Activated naive CD4-positive, alpha-beta T cell treated with anti-CD3 and anti-CD28 coated beads, Interleukin-2, amount 50 U/mL, for 24 hours (primary cell): Measurements from ENCODE around the gene ATR.
"Not testable (repeated sequence)": the region's sequence is repeated elsewhere in the genome, so short reads cannot be mapped to it uniquely, and the experiment has no call there.

Source experiments
- H3K27ac Mint-ChIP-seq: one replicate; pipeline ENCODE4 v1.8.0; 2021; ENCODE audit warnings: mild to moderate bottlenecking, mixed read lengths
- H3K27me3 Mint-ChIP-seq: one replicate; pipeline ENCODE4 v1.8.0; 2021; ENCODE audit warnings: mixed read lengths
- H3K36me3 Mint-ChIP-seq: one replicate; pipeline ENCODE4 v1.8.0; 2021; ENCODE audit warnings: mixed read lengths
- H3K4me1 Mint-ChIP-seq: one replicate; pipeline ENCODE4 v1.8.0; 2021; ENCODE audit warnings: mixed read lengths
- H3K4me3 Mint-ChIP-seq: one replicate; pipeline ENCODE4 v1.8.0; 2021; ENCODE audit warnings: mild to moderate bottlenecking, mixed read lengths
- H3K9me3 Mint-ChIP-seq: one replicate; pipeline ENCODE4 v1.8.0; 2021; ENCODE audit warnings: mixed read lengths

The ATR gene

GRCh38 chr3:142578329-142579223 is at the start of gene ATR:
Gene ATR (minus strand): TSS chr3:142578733. CDS start chr3:142578704, 29 bp downstream.
- Mint-ChIP-seq H3K4me3 (peak within 1 kb of the TSS; percentile 100), H3K27ac (peak within 1 kb of the TSS; percentile 97), H3K27me3 (no peaks in the 10 kb centered on the region), H3K9me3 (no peaks in the 10 kb centered on the region), H3K4me1 (peaks cover 50% of the 10 kb centered on the region), H3K36me3 (peaks cover 12% of the 10 kb centered on the region)

GRCh38 chr3:142626971-142627370 is 48.4 kb upstream of the ATR start:
- no peaks in the 10 kb centered on the region for H3K36me3 Mint-ChIP-seq
- no peaks in the 10 kb centered on the region for H3K27me3 Mint-ChIP-seq
- no peaks in the 10 kb centered on the region for H3K4me1 Mint-ChIP-seq
- no peak overlapping the region for H3K4me3 Mint-ChIP-seq
- H3K27ac Mint-ChIP-seq: no peak overlapping the region
- H3K9me3 Mint-ChIP-seq: no peaks in the 10 kb centered on the region

GRCh38 chr3:142625153-142625440 is 46.6 kb upstream of the ATR start:
- H3K36me3 Mint-ChIP-seq: no peaks in the 10 kb centered on the region
- H3K4me1 Mint-ChIP-seq: no peaks in the 10 kb centered on the region
- H3K27me3 Mint-ChIP-seq: no peaks in the 10 kb centered on the region
- H3K4me3 Mint-ChIP-seq: no peak overlapping the region
- no peak overlapping the region for H3K27ac Mint-ChIP-seq
- no peaks in the 10 kb centered on the region for H3K9me3 Mint-ChIP-seq

GRCh38 chr3:142624341-142625152 is 46.0 kb upstream of the ATR start:
- no peaks in the 10 kb centered on the region for H3K27me3 Mint-ChIP-seq
- no peak overlapping the region for H3K4me3 Mint-ChIP-seq
- H3K27ac Mint-ChIP-seq: no peak overlapping the region
- no peaks in the 10 kb centered on the region for H3K9me3 Mint-ChIP-seq
- no peaks in the 10 kb centered on the region for H3K4me1 Mint-ChIP-seq
- no peaks in the 10 kb centered on the region for H3K36me3 Mint-ChIP-seq

GRCh38 chr3:142623194-142623593 is 44.7 kb upstream of the ATR start:
- H3K4me3 Mint-ChIP-seq: no peak overlapping the region
- H3K27ac Mint-ChIP-seq: no peak overlapping the region

GRCh38 chr3:142622405-142622804 is 43.9 kb upstream of the ATR start:
- H3K9me3 Mint-ChIP-seq: no peaks in the 10 kb centered on the region
- no peaks in the 10 kb centered on the region for H3K36me3 Mint-ChIP-seq

More at GRCh38 chr3:142623194-142623593, 44.7 kb upstream of the ATR start:
- Mint-ChIP-seq H3K9me3 (no peaks in the 10 kb centered on the region), H3K36me3 (no peaks in the 10 kb centered on the region), H3K27me3 (no peaks in the 10 kb centered on the region), H3K4me1 (no peaks in the 10 kb centered on the region)

GRCh38 chr3:142618917-142619461 is 40.5 kb upstream of the ATR start:
- no peaks in the 10 kb centered on the region for H3K27me3 Mint-ChIP-seq
- no peaks in the 10 kb centered on the region for H3K9me3 Mint-ChIP-seq
- no peak overlapping the region for H3K27ac Mint-ChIP-seq
- H3K4me3 Mint-ChIP-seq: no peak overlapping the region
- H3K36me3 Mint-ChIP-seq: no peaks in the 10 kb centered on the region
- H3K4me1 Mint-ChIP-seq: no peaks in the 10 kb centered on the region

More at GRCh38 chr3:142622405-142622804, 43.9 kb upstream of the ATR start:
- Mint-ChIP-seq H3K27me3 (no peaks in the 10 kb centered on the region), H3K4me3 (no peak overlapping the region), H3K27ac (no peak overlapping the region), H3K4me1 (no peaks in the 10 kb centered on the region)

GRCh38 chr3:142615171-142615570 is 36.6 kb upstream of the ATR start:
- Mint-ChIP-seq H3K27me3 (no peaks in the 10 kb centered on the region), H3K4me3 (no peak overlapping the region), H3K36me3 (no peaks in the 10 kb centered on the region), H3K9me3 (no peaks in the 10 kb centered on the region), H3K27ac (no peak overlapping the region), H3K4me1 (no peaks in the 10 kb centered on the region)

GRCh38 chr3:142614059-142614626 is 35.6 kb upstream of the ATR start:
- Mint-ChIP-seq H3K9me3 (no peaks in the 10 kb centered on the region), H3K4me3 (no peak overlapping the region), H3K27ac (no peak overlapping the region), H3K36me3 (no peaks in the 10 kb centered on the region), H3K4me1 (no peaks in the 10 kb centered on the region), H3K27me3 (no peaks in the 10 kb centered on the region)

- H3K9me3 Mint-ChIP-seq: no peaks in the 10 kb centered on the region
- no peaks in the 10 kb centered on the region for H3K4me1 Mint-ChIP-seq
- no peak overlapping the region for H3K27ac Mint-ChIP-seq
- H3K4me3 Mint-ChIP-seq: no peak overlapping the region
- H3K27me3 Mint-ChIP-seq: no peaks in the 10 kb centered on the region
- no peaks in the 10 kb centered on the region for H3K36me3 Mint-ChIP-seq
These were observed 35.0 kb upstream of the ATR start for GRCh38 chr3:142613491-142613890.

GRCh38 chr3:142611206-142611605 is 32.7 kb upstream of the ATR start:
- Mint-ChIP-seq H3K27ac (no peak overlapping the region), H3K4me1 (no peaks in the 10 kb centered on the region), H3K27me3 (no peaks in the 10 kb centered on the region), H3K4me3 (no peak overlapping the region), H3K9me3 (no peaks in the 10 kb centered on the region), H3K36me3 (no peaks in the 10 kb centered on the region)

GRCh38 chr3:142609136-142609535 is 30.6 kb upstream of the ATR start:
- Mint-ChIP-seq H3K4me1 (no peaks in the 10 kb centered on the region), H3K27ac (no peak overlapping the region), H3K27me3 (no peaks in the 10 kb centered on the region), H3K9me3 (no peaks in the 10 kb centered on the region), H3K4me3 (no peak overlapping the region), H3K36me3 (no peaks in the 10 kb centered on the region)

- Mint-ChIP-seq H3K9me3 (no peaks in the 10 kb centered on the region), H3K4me3 (no peak overlapping the region), H3K4me1 (no peaks in the 10 kb centered on the region), H3K27me3 (no peaks in the 10 kb centered on the region), H3K27ac (no peak overlapping the region), H3K36me3 (no peaks in the 10 kb centered on the region)
These were observed 30.1 kb upstream of the ATR start for GRCh38 chr3:142608631-142609030.

- Mint-ChIP-seq H3K27ac (no peak overlapping the region), H3K9me3 (no peaks in the 10 kb centered on the region), H3K27me3 (no peaks in the 10 kb centered on the region), H3K4me1 (no peaks in the 10 kb centered on the region), H3K36me3 (no peaks in the 10 kb centered on the region), H3K4me3 (no peak overlapping the region)
These were observed 26.4 kb upstream of the ATR start for GRCh38 chr3:142604940-142605339.

- H3K4me1 Mint-ChIP-seq, H3K27ac Mint-ChIP-seq, H3K27me3 Mint-ChIP-seq, H3K4me3 Mint-ChIP-seq, H3K36me3 Mint-ChIP-seq, H3K9me3 Mint-ChIP-seq: not testable (repeated sequence)
These were observed 24.8 kb upstream of the ATR start for GRCh38 chr3:142603386-142603705.
